PC-3 (cell line): Measurements from ENCODE around the gene RREB1.

ENCODE experiments used
- CTCF ChIP-seq: fragments of 300-600 bp; sonication (generic); conservative IDR thresholded peaks from 2 replicates; pipeline ENCODE4 v1.5.1; 2017; ENCODE audit warnings: antibody characterized with exemption, low read depth, mild to moderate bottlenecking, low read length
- EZH2 ChIP-seq: fragments of 300-600 bp; sonication (generic); IDR thresholded peaks from one replicate; pipeline ENCODE4 v1.6.1; 2017; ENCODE audit warnings: antibody characterized with exemption, mild to moderate bottlenecking, low read length; ENCODE audit not compliant: unreplicated experiment
- EZH2phosphoT487 ChIP-seq: fragments of 300-600 bp; sonication (generic); IDR thresholded peaks from 2 replicates; pipeline ENCODE4 v1.6.1; 2018; ENCODE audit warnings: mild to moderate bottlenecking, antibody characterized with exemption, low read length, borderline replicate concordance

GRCh38 chr6:7161253-7161623, 53.5 kb downstream of the RREB1 start:
- TF ChIP-seq CTCF (no peak), EZH2 (no peak), EZH2phosphoT487 (no peak)
